PC-3 (cell line): ENCODE data around the gene NPC1. TPM values are rescaled to one million over a fixed set of nuclear protein-coding genes. Genes with fewer than 3 reads are reported as not detected.

Experiments used
- ATAC-seq: fragments of 200-7000 bp; cut with Tn5 transposase; 2 replicates; pipeline ENCODE4 v1.9.1; 2020; ENCODE audit warnings: mild to moderate bottlenecking, moderate library complexity
- BruUV-seq: library from RNA; stranded (reverse); fragments of 400-500 nt; replicated peaks from 2 replicates; lab custom pipeline; 2021; lab: Mats Ljungman, UMichigan
- CTCF ChIA-PET: fragments of 300-600 bp; sonication (Branson Sonifier 250); formaldehyde crosslinking; loops from one replicate; lab custom pipeline; 2022; ENCODE audit warnings: antibody characterized with exemption; lab: Charles Lee
- POLR2A ChIA-PET: fragments of 300-600 bp; sonication (Branson Sonifier 250); formaldehyde crosslinking; loops from one replicate; lab custom pipeline; 2022; ENCODE audit warnings: antibody characterized with exemption; ENCODE audit not compliant: unreplicated experiment; lab: Charles Lee
- DNase-seq: peaks from one replicate; pipeline ENCODE4 v3.0.0-alpha.2; 2015
- H2AFZ ChIP-seq: fragments of 300-600 bp; sonication (generic); 2 replicates; pipeline ENCODE4 v1.6.0; 2016; ENCODE audit warnings: antibody characterized with exemption, low read length
- H3F3A ChIP-seq: fragments of 300-600 bp; sonication (generic); one replicate; pipeline ENCODE4 v1.6.0; 2017; ENCODE audit warnings: antibody characterized with exemption, low read length, control low read depth, mild to moderate bottlenecking; ENCODE audit not compliant: unreplicated experiment
- H3K27ac ChIP-seq: fragments of 300-600 bp; sonication (generic); 2 replicates; pipeline ENCODE4 v1.5.1; 2016; ENCODE audit warnings: mild to moderate bottlenecking, low read length
- H3K27me3 ChIP-seq: fragments of 300-600 bp; sonication (generic); 2 replicates; pipeline ENCODE4 v1.6.1; 2016; ENCODE audit warnings: low read length, mixed read lengths
- H3K36me3 ChIP-seq: fragments of 300-600 bp; sonication (generic); 2 replicates; pipeline ENCODE4 v1.6.1; 2016; ENCODE audit warnings: low read depth, mixed run types, low read length, mixed read lengths
- H3K4me1 ChIP-seq: fragments of 300-600 bp; sonication (generic); 2 replicates; pipeline ENCODE4 v1.5.1; 2016; ENCODE audit warnings: low read length; ENCODE audit not compliant: insufficient read depth
- H3K4me2 ChIP-seq: fragments of 300-600 bp; sonication (generic); 2 replicates; pipeline ENCODE4 v1.6.0; 2016; ENCODE audit warnings: low read length
- H3K4me3 ChIP-seq: fragments of 300-600 bp; sonication (generic); 2 replicates; pipeline ENCODE4 v1.5.1; 2016; ENCODE audit warnings: mild to moderate bottlenecking, low read length, mixed read lengths
- H3K79me2 ChIP-seq: fragments of 300-600 bp; sonication (generic); 2 replicates; pipeline ENCODE4 v1.6.1; 2017; ENCODE audit warnings: low read length, mixed read lengths
- H3K9ac ChIP-seq: fragments of 300-600 bp; sonication (generic); 2 replicates; pipeline ENCODE4 v1.6.0; 2016; ENCODE audit warnings: mild to moderate bottlenecking, low read length
- H3K9me2 ChIP-seq: fragments of 300-600 bp; sonication (generic); replicated peaks from 2 replicates; pipeline ENCODE4 v1.6.1; 2016; ENCODE audit warnings: mixed run types, low read length, mixed read lengths
- H3K9me3 ChIP-seq: fragments of 300-600 bp; sonication (generic); 2 replicates; pipeline ENCODE4 v1.6.1; 2016; ENCODE audit warnings: low read length, mixed read lengths
- H4K20me1 ChIP-seq: fragments of 300-600 bp; sonication (generic); 2 replicates; pipeline ENCODE4 v1.6.1; 2016; ENCODE audit warnings: low read length, mixed read lengths
- CTCF ChIP-seq: fragments of 300-600 bp; sonication (generic); conservative IDR thresholded peaks from 2 replicates; pipeline ENCODE4 v1.5.1; 2017; ENCODE audit warnings: antibody characterized with exemption, low read depth, mild to moderate bottlenecking, low read length
- EZH2 ChIP-seq: fragments of 300-600 bp; sonication (generic); IDR thresholded peaks from one replicate; pipeline ENCODE4 v1.6.1; 2017; ENCODE audit warnings: antibody characterized with exemption, mild to moderate bottlenecking, low read length; ENCODE audit not compliant: unreplicated experiment
- EZH2phosphoT487 ChIP-seq: fragments of 300-600 bp; sonication (generic); IDR thresholded peaks from 2 replicates; pipeline ENCODE4 v1.6.1; 2018; ENCODE audit warnings: mild to moderate bottlenecking, antibody characterized with exemption, low read length, borderline replicate concordance
- intact Hi-C: fragments of 100-400 bp; cut with micrococcal nuclease; formaldehyde crosslinking; loops from 2 replicates; pipeline ENCODE4 v1.9.0; 2023
- total RNA-seq: library from RNA; depleted of rRNA; stranded (reverse); fragments of >200 nt; gene quantifications from 2 replicates; pipeline ENCODE4 v1.2.3, GENCODE V29; 2014

Gene NPC1
- total RNA-seq, 1 experiment from 2014 or later, result 85.5 TPM

- POLR2A ChIA-PET, result interaction anchor here (0.6 kb wide), 1 partner anchor 62 kb away, joined by 3 read pairs; no protein-coding TSS in a partner anchor
Measured at GRCh38 chr18:23585897-23586248, 433 bp downstream of the NPC1 start.

GRCh38 chr18:23585007-23585871, 1.1 kb downstream of the NPC1 start:
- ChIA-PET POLR2A (interaction anchor here (0.6 kb wide), 2 partner anchors 62 to 486 kb away, joined by 3 read pairs; no protein-coding TSS in a partner anchor), CTCF (no interaction called here)
- no peaks in the 10 kb centered on the region for H3K9me2 ChIP-seq
- no peak for TF ChIP-seq EZH2phosphoT487
- no peak for TF ChIP-seq CTCF
- TF ChIP-seq EZH2, result no peak
- ATAC-seq (peak; percentile 8), DNase-seq (peak; percentile 61)
- peaks cover 60% of the 10 kb centered on the region for H3K79me2 ChIP-seq
- H3K9ac ChIP-seq, result peak overlapping the region; percentile 95
- no peak overlapping the region for H2AFZ ChIP-seq
- TSS peak; percentile 97 for BruUV-seq
- no peaks in the 10 kb centered on the region for H3K27me3 ChIP-seq
- peak overlapping the region; percentile 91 for H3K4me2 ChIP-seq
- H3F3A ChIP-seq, result no peaks in the 10 kb centered on the region
- intact Hi-C loops, result loop anchor here (5.0 kb wide), 2 partner anchors 63 to 83 kb away; partner anchors contain the start of gene RMC1
- H3K9me3 ChIP-seq, result no peaks in the 10 kb centered on the region
- peaks cover 33% of the 10 kb centered on the region for H3K4me1 ChIP-seq
- peak overlapping the region; percentile 83 for H3K4me3 ChIP-seq
- H3K36me3 ChIP-seq, result no peaks in the 10 kb centered on the region; the same call in 1 of the 2 replicates
- peak overlapping the region; percentile 98 for H3K27ac ChIP-seq
- peaks cover 25% of the 10 kb centered on the region for H4K20me1 ChIP-seq

More at GRCh38 chr18:23585897-23586248, 433 bp downstream of the NPC1 start:
- no TSS peak for BruUV-seq
- Histone ChIP-seq H4K20me1 (peaks cover 21% of the 10 kb centered on the region), H3K4me3 (peak overlapping the region; percentile 83), H3K4me2 (peak overlapping the region; percentile 91), H3K9ac (peak overlapping the region; percentile 95), H3K27me3 (no peaks in the 10 kb centered on the region), H3K9me3 (no peaks in the 10 kb centered on the region), H3K79me2 (peaks cover 53% of the 10 kb centered on the region), H3K36me3 (no peaks in the 10 kb centered on the region; the same call in 1 of the 2 replicates), H2AFZ (no peak overlapping the region), H3F3A (no peaks in the 10 kb centered on the region), H3K4me1 (peaks cover 33% of the 10 kb centered on the region), H3K27ac (peak overlapping the region; percentile 98), H3K9me2 (no peaks in the 10 kb centered on the region)
- TF ChIP-seq EZH2phosphoT487 (no peak), EZH2 (no peak), CTCF (no peak)
- DNase-seq (no peak), ATAC-seq (peak; percentile 0; the same call in 1 of the 2 replicates)
- intact Hi-C loops, result loop anchor here (1.0 to 5.0 kb wide), 4 partner anchors 12 to 84 kb away; partner anchors contain the start of gene RMC1
- CTCF ChIA-PET, result no interaction called here
